A549 (cell line): ENCODE data around the gene NDUFS2. TPM values are rescaled to one million over a fixed set of nuclear protein-coding genes. Genes with fewer than 3 reads are reported as not detected.

Experiments
- ATAC-seq, 2 experiments: fragments of 200-7000 bp in 1 of 2; fragments of >200 bp in 1 of 2; cut with Nextera tagmentation in 1 of 2; cut with Tn5 transposase in 1 of 2; 3 replicates each; pipeline versions ENCODE4 v1.8.0 to v1.9.1; 2018 to 2020; ENCODE audit warnings: mild to moderate bottlenecking in 1 of 2, moderate library complexity in 1 of 2
- CTCF ChIA-PET: fragments of 300-600 bp; sonication (Branson Sonifier 250); formaldehyde crosslinking; extraction: SDS; loops from one replicate; lab custom pipeline; 2021; ENCODE audit warnings: antibody characterized with exemption, inconsistent platforms; lab: Yijun Ruan, JAX
- POLR2A ChIA-PET: fragments of 350-600 bp; formaldehyde crosslinking; extraction: SDS; loops from one replicate; lab custom pipeline; 2021; ENCODE audit warnings: antibody characterized with exemption, inconsistent platforms; lab: Yijun Ruan, JAX
- DNase-seq, 2 experiments: peaks; one replicate each; pipeline versions ENCODE4 v3.0.0 to v3.0.0-alpha.2; 2011 to 2016; ENCODE audit warnings: low read depth in 1 of 2, low spot score in 1 of 2
- FAIRE-seq: peaks from 2 replicates; lab custom pipeline; 2011; peaks lifted over from hg19 to GRCh38; lab: Jason Lieb, UNC
- H3K27ac ChIP-seq, 2 experiments: fragments of >200 bp; sonication (Bioruptor Twin); formaldehyde crosslinking; 3 replicates each; pipeline ENCODE4 v1.5.1; 2016 to 2017
- H3K4me1 ChIP-seq: fragments of >200 bp; sonication (Bioruptor Twin); formaldehyde crosslinking; 3 replicates; pipeline ENCODE4 v1.6.1; 2016
- H3K4me2 ChIP-seq: fragments of >200 bp; sonication (Bioruptor Twin); formaldehyde crosslinking; 3 replicates; pipeline ENCODE4 v1.6.1; 2016
- H3K4me3 ChIP-seq: fragments of >200 bp; sonication (Bioruptor Twin); formaldehyde crosslinking; 3 replicates; pipeline ENCODE4 v1.5.1; 2016
- H3K9me3 ChIP-seq: fragments of >200 bp; sonication (Bioruptor Twin); formaldehyde crosslinking; 3 replicates; pipeline ENCODE4 v1.6.1; 2016
- BHLHE40 ChIP-seq: IDR thresholded peaks from 2 replicates; pipeline ENCODE4 v1.6.1; 2012; ENCODE audit warnings: low read depth, low read length, inconsistent platforms
- CBX2 ChIP-seq: fragments of 200-600 bp; sonication (generic); IDR thresholded peaks from 2 replicates; pipeline ENCODE4 v1.6.1; 2016; ENCODE audit warnings: low read depth, mild to moderate bottlenecking, borderline replicate concordance
- CBX8 ChIP-seq: fragments of 200-600 bp; sonication (generic); IDR thresholded peaks from 2 replicates; pipeline ENCODE4 v1.6.1; 2016
- EHF ChIP-seq: fragments of 250-450 bp; sonication (Bioruptor Pico); IDR thresholded peaks from 2 replicates; pipeline ENCODE4 v1.5.0; 2020; ENCODE audit warnings: mild to moderate bottlenecking
- EHMT2 ChIP-seq: fragments of 200-600 bp; sonication (generic); IDR thresholded peaks from 2 replicates; pipeline ENCODE4 v1.6.1; 2016; ENCODE audit warnings: antibody characterized with exemption, low read depth, mild to moderate bottlenecking, moderate library complexity
- ESRRA ChIP-seq: fragments of 150-350 bp; IDR thresholded peaks from 2 replicates; pipeline ENCODE4 v1.6.1; 2014; ENCODE audit warnings: mild to moderate bottlenecking, low read length, borderline replicate concordance
- GATA3 ChIP-seq: IDR thresholded peaks from 2 replicates; pipeline ENCODE4 v1.6.1; 2012; ENCODE audit warnings: borderline replicate concordance
- HES2 ChIP-seq: fragments of >200 bp; sonication (Bioruptor Twin); formaldehyde crosslinking; IDR thresholded peaks from 2 replicates; pipeline ENCODE4 v1.6.1; 2016
- HEYL ChIP-seq: fragments of 250-450 bp; sonication (Bioruptor Pico); IDR thresholded peaks from 2 replicates; pipeline ENCODE4 v1.8.0; 2021; ENCODE audit warnings: mild to moderate bottlenecking, moderate library complexity
- HOXA7 ChIP-seq: fragments of 250-450 bp; sonication (Bioruptor Pico); IDR thresholded peaks from 2 replicates; pipeline ENCODE4 v1.5.0; 2020; ENCODE audit warnings: mild to moderate bottlenecking, moderate library complexity
- HOXB13 ChIP-seq: fragments of 250-450 bp; sonication (Bioruptor Pico); IDR thresholded peaks from 2 replicates; pipeline ENCODE4 v1.5.0; 2020; ENCODE audit warnings: low read depth, mild to moderate bottlenecking, moderate library complexity
- MAFK ChIP-seq: fragments of 450-650 bp; IDR thresholded peaks from 2 replicates; pipeline ENCODE4 v1.6.1; 2014; ENCODE audit not compliant: partially characterized antibody
- MAX ChIP-seq: IDR thresholded peaks from 2 replicates; pipeline ENCODE4 v1.6.1; 2012
- NFE2L2 ChIP-seq: fragments of 150-350 bp; conservative IDR thresholded peaks from 2 replicates; pipeline ENCODE4 v1.6.1; 2014; ENCODE audit warnings: low read length
- PBX3 ChIP-seq: IDR thresholded peaks from 2 replicates; pipeline ENCODE4 v1.6.1; 2012
- RNF2 ChIP-seq: fragments of 200-600 bp; sonication (generic); IDR thresholded peaks from 2 replicates; pipeline ENCODE4 v1.6.1; 2016; ENCODE audit warnings: low read depth, mild to moderate bottlenecking, antibody characterized with exemption, moderate library complexity, borderline replicate concordance
- SREBF2 ChIP-seq: fragments of 450-650 bp; IDR thresholded peaks from 2 replicates; pipeline ENCODE4 v1.6.1; 2014; ENCODE audit warnings: mild to moderate bottlenecking, moderate library complexity
- TFCP2L1 ChIP-seq: fragments of 250-450 bp; sonication (Bioruptor Pico); IDR thresholded peaks from 2 replicates; pipeline ENCODE4 v1.5.0; 2021; ENCODE audit warnings: mild to moderate bottlenecking
- ZC3H11A ChIP-seq: fragments of 450-650 bp; IDR thresholded peaks from 2 replicates; pipeline ENCODE4 v1.6.1; 2014; ENCODE audit warnings: antibody characterized with exemption, mild to moderate bottlenecking
- ZNF302 ChIP-seq: fragments of 250-450 bp; sonication (Bioruptor Pico); IDR thresholded peaks from 2 replicates; pipeline ENCODE4 v1.9.0; 2021; ENCODE audit warnings: inconsistent platforms, mild to moderate bottlenecking, moderate library complexity
- ZSCAN20 ChIP-seq: fragments of 250-450 bp; sonication (Bioruptor Pico); IDR thresholded peaks from 2 replicates; pipeline ENCODE4 v1.8.0; 2022; ENCODE audit warnings: mild to moderate bottlenecking, moderate library complexity
- WGBS: methylation state at CpG from one replicate; pipeline ENCODE4 v1.1.6; 2017; ENCODE audit errors: missing lambda C conversion rate; 5-methylcytosine and 5-hydroxymethylcytosine counted together
- polyA plus RNA-seq, 4 experiments: library from polyadenylated mRNA; depleted of rRNA in 3 of 4; stranded (reverse); fragments of >200 nt; fragmentation: RNase III in 1 of 4; extraction: RNeasy Plus Mini Kit Qiagen cat#74134 plus additional on column Dnase treatment in 1 of 4; gene quantifications; 2 replicates in 3 of 4; 3 replicates in 1 of 4; pipeline ENCODE4 v1.2.3, GENCODE V29; 2011 to 2017
- TF ChIP-seq, protein P1 (sequence below): fragments of >200 bp; sonication (Bioruptor Twin); formaldehyde crosslinking; IDR thresholded peaks from 3 replicates; pipeline ENCODE4 v1.6.1; 2016
- TF ChIP-seq, protein P2 (sequence below): fragments of 250-450 bp; sonication (Bioruptor Pico); IDR thresholded peaks from 2 replicates; pipeline ENCODE4 v1.5.0; 2020; ENCODE audit warnings: low read depth, mild to moderate bottlenecking, moderate library complexity
- TF ChIP-seq, protein P3 (sequence below): fragments of 250-450 bp; sonication (Bioruptor Pico); IDR thresholded peaks from 2 replicates; pipeline ENCODE4 v1.5.0; 2021; ENCODE audit warnings: mild to moderate bottlenecking, moderate library complexity, borderline replicate concordance

The NDUFS2 gene
- polyA plus RNA-seq, 2 of the 4 experiments (the other 2 are of a cell fraction), result 142 to 144 TPM

DNA sequence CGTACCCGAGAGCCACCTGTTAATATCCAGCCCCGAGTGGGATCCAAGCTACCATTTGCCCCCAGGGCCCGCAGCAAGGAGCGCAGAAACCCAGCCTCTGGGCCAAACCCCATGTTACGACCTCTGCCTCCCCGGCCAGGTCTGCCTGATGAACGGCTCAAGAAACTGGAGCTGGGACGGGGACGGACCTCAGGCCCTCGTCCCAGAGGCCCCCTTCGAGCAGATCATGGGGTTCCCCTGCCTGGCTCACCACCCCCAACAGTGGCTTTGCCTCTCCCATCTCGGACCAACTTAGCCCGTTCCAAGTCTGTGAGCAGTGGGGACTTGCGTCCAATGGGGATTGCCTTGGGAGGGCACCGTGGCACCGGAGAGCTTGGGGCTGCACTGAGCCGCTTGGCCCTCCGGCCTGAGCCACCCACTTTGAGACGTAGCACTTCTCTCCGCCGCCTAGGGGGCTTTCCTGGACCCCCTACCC, 41.5 kb upstream of the NDUFS2 start:
- ATAC-seq, result no peak
- H3K27ac ChIP-seq, result no peak overlapping the region
- CTCF ChIA-PET, result interaction anchor here (0.9 kb wide), 1 partner anchor 9 kb away, joined by 3 read pairs; no protein-coding TSS in a partner anchor
- 97% methylated on average over 18 of the region's 22 CpGs for WGBS
- peak overlapping the region; percentile 87 for H3K4me2 ChIP-seq
- POLR2A ChIA-PET, result no interaction called here
- TF ChIP-seq ZSCAN20 (CRISPR knock-in tag) (no peak), NFE2L2 (no peak), SREBF2 (no peak), GATA3 (no peak), TFCP2L1 (CRISPR knock-in tag) (no peak), CBX8 (no peak), ZNF302 (no peak), BHLHE40 (no peak), EHMT2 (no peak), PBX3 (no peak), RNF2 (no peak), EHF (CRISPR knock-in tag) (no peak), HES2 (no peak), CBX2 (no peak), HOXA7 (no peak)
- TF ChIP-seq, protein P1, sequence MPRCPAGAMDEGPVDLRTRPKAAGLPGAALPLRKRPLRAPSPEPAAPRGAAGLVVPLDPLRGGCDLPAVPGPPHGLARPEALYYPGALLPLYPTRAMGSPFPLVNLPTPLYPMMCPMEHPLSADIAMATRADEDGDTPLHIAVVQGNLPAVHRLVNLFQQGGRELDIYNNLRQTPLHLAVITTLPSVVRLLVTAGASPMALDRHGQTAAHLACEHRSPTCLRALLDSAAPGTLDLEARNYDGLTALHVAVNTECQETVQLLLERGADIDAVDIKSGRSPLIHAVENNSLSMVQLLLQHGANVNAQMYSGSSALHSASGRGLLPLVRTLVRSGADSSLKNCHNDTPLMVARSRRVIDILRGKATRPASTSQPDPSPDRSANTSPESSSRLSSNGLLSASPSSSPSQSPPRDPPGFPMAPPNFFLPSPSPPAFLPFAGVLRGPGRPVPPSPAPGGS, result no peak
- no peak for DNase-seq
- H3K4me1 ChIP-seq, result peaks cover 18% of the 10 kb centered on the region
- no peak overlapping the region for H3K4me3 ChIP-seq
- no peaks in the 10 kb centered on the region for H3K9me3 ChIP-seq
- no peak for FAIRE-seq

GRCh38 chr1:161161652-161162051, 40.5 kb upstream of the NDUFS2 start:
- no peak for ATAC-seq
- no peak overlapping the region for H3K4me2 ChIP-seq
- no peak for DNase-seq
- FAIRE-seq, result no peak
- H3K4me1 ChIP-seq, result peaks cover 18% of the 10 kb centered on the region
- no peak overlapping the region for H3K4me3 ChIP-seq
- TF ChIP-seq NFE2L2 (no peak), MAX (no peak), EHF (CRISPR knock-in tag) (no peak)
- TF ChIP-seq, protein P2, sequence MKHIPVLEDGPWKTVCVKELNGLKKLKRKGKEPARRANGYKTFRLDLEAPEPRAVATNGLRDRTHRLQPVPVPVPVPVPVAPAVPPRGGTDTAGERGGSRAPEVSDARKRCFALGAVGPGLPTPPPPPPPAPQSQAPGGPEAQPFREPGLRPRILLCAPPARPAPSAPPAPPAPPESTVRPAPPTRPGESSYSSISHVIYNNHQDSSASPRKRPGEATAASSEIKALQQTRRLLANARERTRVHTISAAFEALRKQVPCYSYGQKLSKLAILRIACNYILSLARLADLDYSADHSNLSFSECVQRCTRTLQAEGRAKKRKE (CRISPR knock-in tag), result no peak
- TF ChIP-seq, all 56 proteins: peak for 0
- ChIA-PET POLR2A (no interaction called here), CTCF (interaction anchor here (0.7 to 0.9 kb wide), 2 partner anchors 16 to 20 kb away, joined by 3 read pairs; no protein-coding TSS in a partner anchor)
- Histone ChIP-seq H3K9me3 (no peaks in the 10 kb centered on the region), H3K27ac (no peak overlapping the region)
- WGBS, result 84% methylated on average over 4 of the region's 5 CpGs

DNA sequence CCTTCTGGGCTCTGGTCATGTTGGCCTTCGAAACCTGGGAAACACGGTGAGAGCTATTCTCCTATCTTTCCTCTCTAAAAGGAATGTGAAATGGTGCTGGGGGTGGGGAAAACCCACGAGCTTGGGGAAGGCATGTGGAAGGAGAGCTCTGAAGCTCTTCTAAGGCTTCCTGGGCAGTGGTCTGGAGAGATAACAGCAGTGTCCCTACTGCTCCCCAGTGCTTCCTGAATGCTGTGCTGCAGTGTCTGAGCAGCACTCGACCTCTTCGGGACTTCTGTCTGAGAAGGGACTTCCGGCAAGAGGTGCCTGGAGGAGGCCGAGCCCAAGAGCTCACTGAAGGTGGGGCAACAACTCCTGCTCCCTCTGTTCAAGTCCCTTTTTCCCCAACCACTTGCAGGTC, 40.1 kb upstream of the NDUFS2 start:
- FAIRE-seq (no peak), ATAC-seq (no peak), DNase-seq (no peak)
- 78% methylated on average over 7 of the region's 7 CpGs for WGBS
- Histone ChIP-seq H3K27ac (no peak overlapping the region), H3K4me1 (peaks cover 19% of the 10 kb centered on the region), H3K9me3 (no peaks in the 10 kb centered on the region), H3K4me2 (no peak overlapping the region), H3K4me3 (no peak overlapping the region)
- ChIA-PET POLR2A (no interaction called here), CTCF (interaction anchor here (0.7 to 0.9 kb wide), 2 partner anchors 16 to 21 kb away, joined by 3 read pairs; no protein-coding TSS in a partner anchor)
- TF ChIP-seq ESRRA (no peak), ZC3H11A (no peak), PBX3 (no peak), RNF2 (no peak), CBX2 (no peak), MAFK (no peak), HOXB13 (CRISPR knock-in tag) (no peak), HEYL (CRISPR knock-in tag) (no peak)
- TF ChIP-seq, protein P1, result no peak
- TF ChIP-seq, protein P3, sequence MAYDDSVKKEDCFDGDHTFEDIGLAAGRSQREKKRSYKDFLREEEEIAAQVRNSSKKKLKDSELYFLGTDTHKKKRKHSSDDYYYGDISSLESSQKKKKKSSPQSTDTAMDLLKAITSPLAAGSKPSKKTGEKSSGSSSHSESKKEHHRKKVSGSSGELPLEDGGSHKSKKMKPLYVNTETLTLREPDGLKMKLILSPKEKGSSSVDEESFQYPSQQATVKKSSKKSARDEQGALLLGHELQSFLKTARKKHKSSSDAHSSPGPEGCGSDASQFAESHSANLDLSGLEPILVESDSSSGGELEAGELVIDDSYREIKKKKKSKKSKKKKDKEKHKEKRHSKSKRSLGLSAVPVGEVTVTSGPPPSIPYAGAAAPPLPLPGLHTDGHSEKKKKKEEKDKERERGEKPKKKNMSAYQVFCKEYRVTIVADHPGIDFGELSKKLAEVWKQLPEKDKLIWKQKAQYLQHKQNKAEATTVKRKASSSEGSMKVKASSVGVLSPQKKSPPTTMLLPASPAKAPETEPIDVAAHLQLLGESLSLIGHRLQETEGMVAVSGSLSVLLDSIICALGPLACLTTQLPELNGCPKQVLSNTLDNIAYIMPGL (CRISPR knock-in tag), result no peak
- TF ChIP-seq, protein P2 (CRISPR knock-in tag), result no peak
